Lung (tissue), 12 donors: ENCODE results near the gene MBNL1. TPM values are rescaled to one million over a fixed set of nuclear protein-coding genes. Genes with fewer than 3 reads are reported as not detected.
A peak's percentile ranks its signal among the peaks of the same experiment; 100 is the strongest.

Experiments used
- ATAC-seq: fragments of 200-7000 bp; cut with Tn5 transposase; one replicate; pipeline ENCODE4 v1.9.1; 2020; ENCODE audit warnings: moderate number of reproducible peaks; ENCODE audit not compliant: insufficient read depth, low FRiP score
- DNase-seq, 3 donors: peaks; one replicate each; pipeline ENCODE4 v3.0.0-alpha.2; 2013 to 2017
- H3K27ac ChIP-seq, 2 donors: one replicate each; pipeline ENCODE4 v1.5.1; 2013; ENCODE audit warnings: mild to moderate bottlenecking in 2 of 2, moderate library complexity in 2 of 2, control low read depth in 1 of 2, inconsistent platforms in 1 of 2, low read depth in 1 of 2, low read length in 1 of 2
- H3K27me3 ChIP-seq, 3 donors: one replicate each; pipeline ENCODE4 v1.5.1; 2013; ENCODE audit warnings: low read length in 2 of 3; ENCODE audit not compliant: control insufficient read depth in 3 of 3, insufficient read depth in 3 of 3
- H3K36me3 ChIP-seq, 4 donors: one replicate each; pipeline ENCODE4 v1.5.1; 2013; ENCODE audit warnings: low read length in 4 of 4, mild to moderate bottlenecking in 1 of 4, moderate library complexity in 1 of 4; ENCODE audit not compliant: control insufficient read depth in 4 of 4, insufficient read depth in 4 of 4
- H3K4me1 ChIP-seq, 5 donors: one replicate each; pipeline ENCODE4 v1.5.1; 2013; ENCODE audit warnings: low read length in 5 of 5, mild to moderate bottlenecking in 2 of 5, moderate library complexity in 1 of 5; ENCODE audit not compliant: control insufficient read depth in 5 of 5, insufficient read depth in 5 of 5
- H3K4me3 ChIP-seq: one replicate; pipeline ENCODE4 v1.5.1; 2013; ENCODE audit warnings: mild to moderate bottlenecking, control low read depth, moderate library complexity
- H3K9ac ChIP-seq, 2 donors: one replicate each; pipeline ENCODE4 v1.5.1; 2013; ENCODE audit warnings: low read length in 2 of 2, control low read depth in 1 of 2; ENCODE audit not compliant: insufficient read depth in 1 of 2
- H3K9me3 ChIP-seq, 4 donors: one replicate each; pipeline ENCODE4 v1.5.1; 2013; ENCODE audit warnings: low read length in 3 of 4, mild to moderate bottlenecking in 1 of 4, moderate library complexity in 1 of 4; ENCODE audit not compliant: control insufficient read depth in 4 of 4, insufficient read depth in 3 of 4
- WGBS, 2 donors: extraction: QIAGEN DNeasy Blood & Tissue Kit; methylation state at CpG; one replicate each; pipeline ENCODE4 v1.1.7; 2013; 5-methylcytosine and 5-hydroxymethylcytosine counted together
- polyA plus RNA-seq, 2 donors: library from polyadenylated mRNA; stranded (reverse); fragments of 200-250 nt; gene quantifications; one replicate each; pipeline ENCODE4 v1.2.1, GENCODE V29; 2013
- total RNA-seq, 2 donors: library from RNA; depleted of rRNA in 1 of 2; stranded (reverse); fragments of >200 nt in 1 of 2; gene quantifications; one replicate each; pipeline ENCODE4 v1.2.1, GENCODE V29; 2014 to 2021
- TF ChIP-seq, protein P1 (sequence below): IDR thresholded peaks from 2 replicates; pipeline ENCODE4 v1.5.1; 2012; ENCODE audit warnings: mild to moderate bottlenecking; ENCODE audit errors: control extremely low read depth, extremely low read depth
- donor health status: control.
- donor health status: control.
- donor health status: Bipolar disorder and iron deficiency.
- donor health status: healthy.
- donor health status: DM: yes; HTN: yes; CAD: no.

MBNL1 gene
- total and polyA plus RNA-seq, 4 donors, result 55.3 to 266 (median 165) TPM

- no peaks in the 10 kb centered on the region for H3K27me3 ChIP-seq
- TF ChIP-seq, protein P1, sequence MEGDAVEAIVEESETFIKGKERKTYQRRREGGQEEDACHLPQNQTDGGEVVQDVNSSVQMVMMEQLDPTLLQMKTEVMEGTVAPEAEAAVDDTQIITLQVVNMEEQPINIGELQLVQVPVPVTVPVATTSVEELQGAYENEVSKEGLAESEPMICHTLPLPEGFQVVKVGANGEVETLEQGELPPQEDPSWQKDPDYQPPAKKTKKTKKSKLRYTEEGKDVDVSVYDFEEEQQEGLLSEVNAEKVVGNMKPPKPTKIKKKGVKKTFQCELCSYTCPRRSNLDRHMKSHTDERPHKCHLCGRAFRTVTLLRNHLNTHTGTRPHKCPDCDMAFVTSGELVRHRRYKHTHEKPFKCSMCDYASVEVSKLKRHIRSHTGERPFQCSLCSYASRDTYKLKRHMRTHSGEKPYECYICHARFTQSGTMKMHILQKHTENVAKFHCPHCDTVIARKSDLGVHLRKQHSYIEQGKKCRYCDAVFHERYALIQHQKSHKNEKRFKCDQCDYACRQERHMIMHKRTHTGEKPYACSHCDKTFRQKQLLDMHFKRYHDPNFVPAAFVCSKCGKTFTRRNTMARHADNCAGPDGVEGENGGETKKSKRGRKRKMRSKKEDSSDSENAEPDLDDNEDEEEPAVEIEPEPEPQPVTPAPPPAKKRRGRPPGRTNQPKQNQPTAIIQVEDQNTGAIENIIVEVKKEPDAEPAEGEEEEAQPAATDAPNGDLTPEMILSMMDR, result no peak
- peak overlapping the region; percentile 80 to 95 for H3K27ac ChIP-seq
- peaks cover 6 to 41% (median 22%) of the 10 kb centered on the region in 5 donors for H3K4me1 ChIP-seq
- no peak overlapping the region for H3K4me3 ChIP-seq
- no peak for DNase-seq
- no peaks in the 10 kb centered on the region for H3K9me3 ChIP-seq
- no peaks in the 10 kb centered on the region for H3K36me3 ChIP-seq
- H3K9ac ChIP-seq, result no peak overlapping the region
- ATAC-seq, result peak; percentile 35
- WGBS, 2 donors, result 40 to 50% methylated on average over 2 of the region's 2 CpGs
Measured at GRCh38 chr3:152403632-152404066, 134.9 kb downstream of the MBNL1 start.

- Histone ChIP-seq H3K27me3 (no peaks in the 10 kb centered on the region), H3K4me1 (peaks cover 6 to 33% (median 22%) of the 10 kb centered on the region in 5 donors), H3K9me3 (no peaks in the 10 kb centered on the region), H3K9ac (no peak overlapping the region), H3K36me3 (no peaks in the 10 kb centered on the region), H3K4me3 (no peak overlapping the region), H3K27ac (peak overlapping the region in 1 of 2 donors; percentile 78)
- ATAC-seq (no peak), DNase-seq (no peak)
- WGBS, 2 donors, result 88 to 95% methylated on average over 1 of the region's 1 CpG
- TF ChIP-seq, protein P1, result no peak
Measured at GRCh38 chr3:152404976-152405375, 136.2 kb downstream of the MBNL1 start.

GRCh38 chr3:152405915-152406802 lies 137.4 kb downstream of the MBNL1 start:
- ATAC-seq, result peak; percentile 51
- Histone ChIP-seq H3K9me3 (no peaks in the 10 kb centered on the region), H3K9ac (peak overlapping the region in 1 of 2 donors; percentile 34), H3K4me1 (peaks cover 6 to 30% (median 17%) of the 10 kb centered on the region in 5 donors), H3K27ac (peak overlapping the region; percentile 34 to 91), H3K27me3 (no peaks in the 10 kb centered on the region), H3K36me3 (no peaks in the 10 kb centered on the region), H3K4me3 (no peak overlapping the region)
- peak in 2 of 3 donors; percentile 82 to 88 for DNase-seq
- TF ChIP-seq, protein P1, result no peak
- WGBS, 2 donors, result 43 to 72% methylated on average over 3 of the region's 3 CpGs
